GM21825 (cell line): ENCODE measurements around the gene OR2F1.

Experiments used
- ATAC-seq: cut with Tn5 transposase; IDR thresholded peaks from one replicate; pipeline ENCODE4 v1.9.1; 2021; ENCODE audit warnings: mild to moderate bottlenecking, moderate library complexity; ENCODE audit not compliant: unreplicated experiment

OR2F1 gene

GRCh38 chr7:143953421-143953820, 1.2 kb upstream of the OR2F1 start:
- no peak for ATAC-seq

- ATAC-seq, result no peak
Observed at GRCh38 chr7:143954135-143954534, 509 bp upstream of the OR2F1 start.

GRCh38 chr7:143958781-143959180, 4.1 kb downstream of the OR2F1 start:
- ATAC-seq, result no peak

- no peak for ATAC-seq
Observed at GRCh38 chr7:143960813-143961610, 6.4 kb downstream of the OR2F1 start.

- ATAC-seq, result no peak
Observed at GRCh38 chr7:143965280-143965679, 10.6 kb downstream of the OR2F1 start.

- ATAC-seq, result no peak
Observed at GRCh38 chr7:143967398-143967797, 12.8 kb downstream of the OR2F1 start.

- ATAC-seq, result no peak
Observed at GRCh38 chr7:143973870-143974416, 19.3 kb downstream of the OR2F1 start.

GRCh38 chr7:143974459-143974858, 19.8 kb downstream of the OR2F1 start:
- ATAC-seq, result no peak

- no peak for ATAC-seq
Observed at GRCh38 chr7:143975617-143976016, 21.0 kb downstream of the OR2F1 start.

GRCh38 chr7:143978585-143978984, 23.9 kb downstream of the OR2F1 start:
- ATAC-seq, result no peak

- ATAC-seq, result no peak
Observed at GRCh38 chr7:143979359-143979758, 24.7 kb downstream of the OR2F1 start.

GRCh38 chr7:143979998-143980397, 25.4 kb downstream of the OR2F1 start:
- no peak for ATAC-seq

- ATAC-seq, result no peak
Observed at GRCh38 chr7:143980746-143981510, 26.3 kb downstream of the OR2F1 start.

GRCh38 chr7:143983960-143984359, 29.3 kb downstream of the OR2F1 start:
- ATAC-seq, result no peak

GRCh38 chr7:143987513-143987912, 32.9 kb downstream of the OR2F1 start:
- no peak for ATAC-seq

- ATAC-seq, result no peak
Observed at GRCh38 chr7:143988976-143989745, 34.5 kb downstream of the OR2F1 start.

- no peak for ATAC-seq
Observed at GRCh38 chr7:143992670-143993069, 38.0 kb downstream of the OR2F1 start.

GRCh38 chr7:143993924-143994323, 39.3 kb downstream of the OR2F1 start:
- ATAC-seq, result no peak

- no peak for ATAC-seq
Observed at GRCh38 chr7:144000020-144000419, 45.4 kb downstream of the OR2F1 start, which contains the start of gene OR6B1. Gene OR6B1, plus strand, starts transcription at chr7:144000320. Its CDS starts 3,677 bp downstream, at chr7:144003997.

- no peak for ATAC-seq
Observed at GRCh38 chr7:144001543-144001942, 46.9 kb downstream of the OR2F1 start.

GRCh38 chr7:144004703-144005102, 50.1 kb downstream of the OR2F1 start:
- ATAC-seq, result no peak
